Activated B cell treated with CpG ODN at 0.5 μM for 24 hours (primary cell): ENCODE measurements around the gene PTPN3. TPM values are rescaled to one million over a fixed set of nuclear protein-coding genes. Genes with fewer than 3 reads are reported as not detected.

Source experiments
- ATAC-seq: fragments of 200-7000 bp; cut with Tn5 transposase; one replicate; pipeline ENCODE4 v1.10.0; 2021; ENCODE audit warnings: low read depth, mild to moderate bottlenecking, moderate library complexity
- CTCF ChIA-PET: fragments of 350-600 bp; sonication (Branson Sonifier 250); formaldehyde crosslinking; loops from one replicate; lab custom pipeline; 2021; ENCODE audit warnings: antibody characterized with exemption; lab: Charles Lee
- POLR2A ChIA-PET: fragments of 350-600 bp; sonication (Branson Sonifier 250); formaldehyde crosslinking; loops from one replicate; lab custom pipeline; 2021; ENCODE audit warnings: antibody characterized with exemption; lab: Charles Lee
- DNase-seq: peaks from one replicate; pipeline ENCODE4 v3.0.0; 2022
- H3K27ac Mint-ChIP-seq: one replicate; pipeline ENCODE4 v1.8.0; 2020; ENCODE audit warnings: mixed read lengths
- H3K27me3 Mint-ChIP-seq: one replicate; pipeline ENCODE4 v1.8.0; 2021; ENCODE audit warnings: mixed read lengths
- H3K36me3 Mint-ChIP-seq: one replicate; pipeline ENCODE4 v1.8.0; 2021; ENCODE audit warnings: low read depth, mixed read lengths
- H3K4me1 Mint-ChIP-seq: one replicate; pipeline ENCODE4 v1.8.0; 2021; ENCODE audit warnings: mixed read lengths
- H3K4me3 Mint-ChIP-seq: one replicate; pipeline ENCODE4 v1.8.0; 2020; ENCODE audit warnings: mild to moderate bottlenecking, mixed read lengths
- H3K9me3 Mint-ChIP-seq: one replicate; pipeline ENCODE4 v1.8.0; 2020; ENCODE audit warnings: mixed read lengths
- intact Hi-C: fragments of 100-400 bp; cut with micrococcal nuclease; formaldehyde crosslinking; loops from one replicate; pipeline ENCODE4 v1.15.1; 2024
- total RNA-seq: library from RNA; stranded (reverse); gene quantifications from 2 replicates; pipeline ENCODE4 v1.2.3, GENCODE V29; 2022
- TF ChIP-seq, protein P1 (sequence below): fragments of 200-600 bp; IDR thresholded peaks from one replicate; pipeline ENCODE4 v1.8.0; 2022; ENCODE audit warnings: antibody characterized with exemption, mild to moderate bottlenecking

The PTPN3 gene
- total RNA-seq, 1 donor from 2014 or later: 0.09 TPM

DNA sequence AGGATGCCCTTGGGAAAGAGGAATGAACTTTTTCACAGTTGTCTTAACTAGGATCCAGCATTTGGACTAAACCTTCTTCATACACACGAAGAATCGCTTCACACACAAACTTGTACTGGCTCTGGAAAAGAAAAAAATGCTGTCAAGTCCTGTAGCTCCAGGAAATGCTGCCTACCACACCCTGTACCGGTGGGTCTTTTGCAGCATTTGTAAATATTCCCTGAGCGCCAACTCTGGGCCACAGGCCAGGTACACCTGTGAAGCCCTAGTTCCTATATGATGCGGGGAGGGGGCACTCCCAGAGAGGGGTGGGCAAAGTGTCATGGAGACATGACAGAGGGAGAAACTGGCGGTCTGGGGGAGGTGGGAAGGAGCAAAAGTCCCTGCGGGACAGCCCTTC, 118.6 kb downstream of the PTPN3 start:
- ChIA-PET POLR2A (no interaction called here), CTCF (no interaction called here)
- intact Hi-C loops: no loop called here
- Mint-ChIP-seq H3K27ac (no peak overlapping the region), H3K27me3 (peaks cover 5% of the 10 kb centered on the region), H3K9me3 (no peaks in the 10 kb centered on the region), H3K4me1 (peaks cover 18% of the 10 kb centered on the region), H3K36me3 (no peaks in the 10 kb centered on the region), H3K4me3 (no peak overlapping the region)
- no peak for ATAC-seq
- DNase-seq: no peak
- TF ChIP-seq, protein P1, sequence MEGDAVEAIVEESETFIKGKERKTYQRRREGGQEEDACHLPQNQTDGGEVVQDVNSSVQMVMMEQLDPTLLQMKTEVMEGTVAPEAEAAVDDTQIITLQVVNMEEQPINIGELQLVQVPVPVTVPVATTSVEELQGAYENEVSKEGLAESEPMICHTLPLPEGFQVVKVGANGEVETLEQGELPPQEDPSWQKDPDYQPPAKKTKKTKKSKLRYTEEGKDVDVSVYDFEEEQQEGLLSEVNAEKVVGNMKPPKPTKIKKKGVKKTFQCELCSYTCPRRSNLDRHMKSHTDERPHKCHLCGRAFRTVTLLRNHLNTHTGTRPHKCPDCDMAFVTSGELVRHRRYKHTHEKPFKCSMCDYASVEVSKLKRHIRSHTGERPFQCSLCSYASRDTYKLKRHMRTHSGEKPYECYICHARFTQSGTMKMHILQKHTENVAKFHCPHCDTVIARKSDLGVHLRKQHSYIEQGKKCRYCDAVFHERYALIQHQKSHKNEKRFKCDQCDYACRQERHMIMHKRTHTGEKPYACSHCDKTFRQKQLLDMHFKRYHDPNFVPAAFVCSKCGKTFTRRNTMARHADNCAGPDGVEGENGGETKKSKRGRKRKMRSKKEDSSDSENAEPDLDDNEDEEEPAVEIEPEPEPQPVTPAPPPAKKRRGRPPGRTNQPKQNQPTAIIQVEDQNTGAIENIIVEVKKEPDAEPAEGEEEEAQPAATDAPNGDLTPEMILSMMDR: no peak

DNA sequence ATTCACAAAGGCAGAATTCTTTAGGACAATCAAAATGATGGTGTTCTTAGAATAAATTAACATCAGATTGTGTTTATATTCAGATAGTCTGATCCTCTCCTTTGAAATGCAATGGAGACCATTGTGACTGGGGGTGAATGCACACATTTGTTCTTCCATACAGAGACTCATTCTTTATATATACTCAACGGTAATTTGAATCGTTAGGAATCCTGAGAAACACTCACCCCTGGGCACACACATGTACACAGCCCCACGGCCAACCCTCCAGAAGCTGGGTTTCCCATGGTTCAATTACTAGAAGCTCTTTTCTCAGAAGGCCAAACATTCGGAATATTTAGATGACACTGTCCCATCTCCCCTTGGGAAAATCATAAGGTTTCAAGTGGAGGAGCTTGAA, 119.8 kb downstream of the PTPN3 start:
- POLR2A ChIA-PET: no interaction called here
- DNase-seq (no peak), ATAC-seq (no peak)
- Mint-ChIP-seq H3K4me1 (peaks cover 18% of the 10 kb centered on the region), H3K9me3 (no peaks in the 10 kb centered on the region), H3K36me3 (no peaks in the 10 kb centered on the region), H3K27me3 (peaks cover 4% of the 10 kb centered on the region), H3K27ac (no peak overlapping the region), H3K4me3 (no peak overlapping the region)
- TF ChIP-seq, protein P1: no peak
- intact Hi-C loops: no loop called here
- CTCF ChIA-PET: no interaction called here

DNA sequence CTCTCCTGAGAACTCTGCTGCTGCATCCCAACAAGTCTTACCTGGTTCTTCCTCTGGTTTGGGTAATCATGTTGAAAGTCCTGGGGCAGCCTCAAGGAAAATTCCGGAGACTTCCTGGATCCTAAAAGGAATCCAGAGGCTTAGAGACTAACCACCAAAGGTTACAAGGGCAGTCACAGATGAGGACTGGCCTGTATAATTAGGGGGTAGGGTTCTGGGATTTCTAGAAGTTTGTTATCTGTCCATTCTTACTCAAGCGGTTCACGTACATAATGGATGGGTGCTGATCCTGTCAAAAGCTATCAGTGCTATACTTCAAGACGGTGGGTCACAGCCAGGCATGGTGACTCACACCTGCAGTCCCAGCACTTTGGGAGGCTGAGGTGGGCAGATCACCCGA, 125.9 kb downstream of the PTPN3 start:
- ChIA-PET CTCF (no interaction called here), POLR2A (no interaction called here)
- Mint-ChIP-seq H3K4me1 (no peaks in the 10 kb centered on the region), H3K36me3 (no peaks in the 10 kb centered on the region), H3K27me3 (no peaks in the 10 kb centered on the region), H3K4me3 (no peak overlapping the region), H3K27ac (no peak overlapping the region), H3K9me3 (peaks cover 3% of the 10 kb centered on the region)
- DNase-seq: no peak
- no peak for ATAC-seq
- TF ChIP-seq, protein P1: no peak
- intact Hi-C loops: no loop called here

DNA sequence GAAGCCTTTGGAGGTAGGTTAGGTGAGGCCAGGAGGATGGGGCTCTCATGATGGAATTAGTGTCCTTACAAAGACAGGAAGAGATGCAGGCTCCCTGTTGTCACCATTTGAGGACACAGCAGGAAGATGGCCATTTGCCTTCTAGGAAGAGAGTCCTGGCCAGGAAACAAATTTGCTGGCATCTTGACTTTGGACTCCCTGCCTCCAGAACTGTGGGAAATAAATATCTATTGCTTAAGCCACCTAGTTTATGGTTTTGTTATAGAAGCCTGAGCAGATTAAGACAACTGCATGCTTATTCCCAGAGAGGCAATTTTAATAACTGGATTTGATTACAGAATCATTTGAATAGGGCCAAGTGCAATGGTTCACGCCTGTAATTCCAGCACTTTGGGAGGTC, 126.7 kb downstream of the PTPN3 start:
- H3K27ac Mint-ChIP-seq: no peak overlapping the region
- H3K36me3 Mint-ChIP-seq: no peaks in the 10 kb centered on the region
- TF ChIP-seq, protein P1: no peak
- peaks cover 3% of the 10 kb centered on the region for H3K9me3 Mint-ChIP-seq
- POLR2A ChIA-PET: no interaction called here
- DNase-seq (no peak), ATAC-seq (no peak)
- no peaks in the 10 kb centered on the region for H3K4me1 Mint-ChIP-seq
- H3K4me3 Mint-ChIP-seq: no peak overlapping the region
- CTCF ChIA-PET: no interaction called here
- intact Hi-C loops: no loop called here
- no peaks in the 10 kb centered on the region for H3K27me3 Mint-ChIP-seq

DNA sequence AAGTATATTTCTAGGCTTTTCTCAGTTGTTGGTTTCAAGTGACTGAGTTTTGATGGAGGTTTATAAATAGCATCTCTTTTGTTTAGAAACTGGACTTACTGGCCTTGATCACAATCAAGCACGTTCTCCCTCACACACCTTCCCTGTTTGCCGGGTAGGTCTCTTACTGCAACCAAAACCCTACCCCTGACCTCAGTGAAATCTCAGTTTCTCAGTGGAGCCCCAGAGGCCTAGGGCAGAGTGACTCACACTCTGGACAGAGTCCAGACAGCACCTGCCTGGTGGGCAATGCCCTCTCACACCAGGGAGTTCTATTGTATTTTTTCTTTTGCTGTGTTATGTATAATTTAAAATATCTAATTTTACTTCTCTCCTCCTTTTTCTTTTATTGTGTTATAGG, 128.8 kb downstream of the PTPN3 start:
- ChIA-PET CTCF (no interaction called here), POLR2A (no interaction called here)
- peaks cover 3% of the 10 kb centered on the region for H3K9me3 Mint-ChIP-seq
- intact Hi-C loops: no loop called here
- no peaks in the 10 kb centered on the region for H3K36me3 Mint-ChIP-seq
- H3K27ac Mint-ChIP-seq: no peak overlapping the region
- H3K4me3 Mint-ChIP-seq: no peak overlapping the region
- TF ChIP-seq, protein P1: no peak
- DNase-seq (no peak), ATAC-seq (no peak)
- no peaks in the 10 kb centered on the region for H3K4me1 Mint-ChIP-seq
- H3K27me3 Mint-ChIP-seq: peaks cover 3% of the 10 kb centered on the region
